Cardiac muscle cell (in vitro differentiated cells and primary cell): ENCODE data around the gene FARS2. TPM values are rescaled to one million over a fixed set of nuclear protein-coding genes. Genes with fewer than 3 reads are reported as not detected.

ENCODE experiments used
- DNase-seq, 2 donors: peaks; one replicate each; pipeline versions ENCODE4 v3.0.0 to v3.0.0-alpha.2; 2010 to 2017; ENCODE audit warnings: low read depth in 1 of 2, low spot score in 1 of 2
- H3K27ac ChIP-seq: fragments of 200-600 bp; sonication (generic); 2 replicates; pipeline ENCODE4 v1.5.1; 2016
- H3K27me3 ChIP-seq: fragments of 200-600 bp; sonication (generic); 2 replicates; pipeline ENCODE4 v1.6.0; 2016; ENCODE audit warnings: control low read depth
- H3K36me3 ChIP-seq: fragments of 200-600 bp; sonication (generic); 2 replicates; pipeline ENCODE4 v1.5.1; 2016; ENCODE audit warnings: control low read depth
- H3K4me1 ChIP-seq: fragments of 200-600 bp; sonication (generic); 2 replicates; pipeline ENCODE4 v1.8.1; 2017; ENCODE audit warnings: low read depth, mild to moderate bottlenecking, mixed run types
- H3K4me3 ChIP-seq: fragments of 200-600 bp; sonication (generic); 2 replicates; pipeline ENCODE4 v1.5.1; 2016; ENCODE audit warnings: mild to moderate bottlenecking
- H3K9me3 ChIP-seq: fragments of 200-600 bp; sonication (generic); 2 replicates; pipeline ENCODE4 v1.5.1; 2017; ENCODE audit warnings: low read depth, mild to moderate bottlenecking, control low read depth
- CTCF ChIP-seq: IDR thresholded peaks from 2 replicates; pipeline ENCODE4 v1.5.1; 2012; ENCODE audit warnings: low read depth, mild to moderate bottlenecking, low read length
- polyA plus RNA-seq: library from polyadenylated mRNA; unstranded; fragments of >200 nt; fragmentation: Nextera tagmentation; extraction: Ambion mirVana; gene quantifications from 2 replicates; pipeline ENCODE4 v1.2.1, GENCODE V29; 2016
- total RNA-seq: library from RNA; depleted of rRNA; stranded (reverse); fragments of >200 nt; gene quantifications from 2 replicates; pipeline ENCODE4 v1.2.3, GENCODE V29; 2016

The FARS2 gene
- total and polyA plus RNA-seq, 2 experiments from 2014 or later = 12.4 to 22.5 TPM

- H3K9me3 ChIP-seq = no peaks in the 10 kb centered on the region
- peak in 1 of 2 donors; percentile 80 for DNase-seq
- H3K27ac ChIP-seq = peak overlapping the region; percentile 44
- H3K36me3 ChIP-seq = no peaks in the 10 kb centered on the region
- H3K4me3 ChIP-seq = no peak overlapping the region
- no peaks in the 10 kb centered on the region for H3K27me3 ChIP-seq
- H3K4me1 ChIP-seq = peaks cover 30% of the 10 kb centered on the region
- no peak for TF ChIP-seq CTCF
These were observed 401.9 kb downstream of the FARS2 start for GRCh38 chr6:5663259-5663658.

GRCh38 chr6:5663739-5664138 lies 402.4 kb downstream of the FARS2 start:
- Histone ChIP-seq H3K4me3 (no peak overlapping the region), H3K27me3 (no peaks in the 10 kb centered on the region), H3K36me3 (no peaks in the 10 kb centered on the region), H3K4me1 (peaks cover 30% of the 10 kb centered on the region), H3K9me3 (no peaks in the 10 kb centered on the region), H3K27ac (peak overlapping the region; percentile 44)
- TF ChIP-seq CTCF = no peak
- peak in 1 of 2 donors; percentile 22 for DNase-seq

DNA sequence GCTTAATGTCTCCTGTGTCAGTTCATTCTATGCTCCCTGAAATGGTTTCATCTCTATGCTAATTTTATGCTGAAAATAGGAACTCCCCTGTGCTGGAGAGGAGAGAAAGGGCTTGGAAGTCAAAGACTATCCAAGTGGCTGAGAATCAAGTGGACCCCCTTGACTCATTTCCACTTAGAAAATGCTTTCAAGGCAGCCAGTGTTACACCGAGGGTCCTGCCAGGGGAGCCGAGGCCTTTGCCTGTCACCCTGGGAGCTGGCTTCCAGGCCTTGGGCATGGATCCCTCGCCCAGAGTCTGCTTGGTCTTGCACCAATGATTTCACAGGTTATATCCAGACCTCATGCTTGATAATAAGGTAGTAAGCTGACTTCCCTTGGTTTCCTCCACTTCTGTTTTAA lies 402.8 kb downstream of the FARS2 start:
- Histone ChIP-seq H3K27ac (no peak overlapping the region), H3K27me3 (no peaks in the 10 kb centered on the region)
- TF ChIP-seq CTCF = no peak

GRCh38 chr6:5665173-5665572 lies 403.9 kb downstream of the FARS2 start:
- H3K36me3 ChIP-seq = no peaks in the 10 kb centered on the region
- H3K9me3 ChIP-seq = no peaks in the 10 kb centered on the region
- H3K4me3 ChIP-seq = no peak overlapping the region
- DNase-seq = no peak
- no peak for TF ChIP-seq CTCF
- H3K27me3 ChIP-seq = no peaks in the 10 kb centered on the region
- H3K27ac ChIP-seq = no peak overlapping the region
- H3K4me1 ChIP-seq = peaks cover 30% of the 10 kb centered on the region

More for the DNA sequence above, 402.8 kb downstream of the FARS2 start:
- peak in 1 of 2 donors; percentile 5 for DNase-seq
- H3K4me1 ChIP-seq = peaks cover 30% of the 10 kb centered on the region
- no peaks in the 10 kb centered on the region for H3K9me3 ChIP-seq
- no peak overlapping the region for H3K4me3 ChIP-seq
- no peaks in the 10 kb centered on the region for H3K36me3 ChIP-seq

DNA sequence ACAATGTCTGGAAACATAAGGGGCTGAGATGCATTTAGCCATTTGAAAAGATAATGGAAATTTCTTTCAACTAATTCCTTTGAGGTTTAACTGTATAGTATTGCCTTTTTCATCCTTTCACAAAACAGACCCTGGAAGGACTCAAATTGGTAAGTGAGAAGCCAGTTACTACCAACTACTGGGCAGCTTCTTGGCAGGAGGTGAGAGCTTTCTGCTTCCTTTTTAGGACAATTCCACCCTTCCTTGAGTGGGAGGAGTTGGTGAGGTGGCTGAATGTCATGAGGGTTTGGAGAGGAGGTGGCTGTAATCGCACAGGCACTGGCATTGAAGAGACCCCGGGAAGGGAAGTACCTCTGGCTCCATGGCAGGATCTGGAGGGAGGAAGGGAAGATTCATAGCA lies 404.4 kb downstream of the FARS2 start:
- no peak for TF ChIP-seq CTCF
- no peak overlapping the region for H3K4me3 ChIP-seq
- H3K27ac ChIP-seq = no peak overlapping the region
- peaks cover 32% of the 10 kb centered on the region for H3K4me1 ChIP-seq
- DNase-seq = no peak
- no peaks in the 10 kb centered on the region for H3K9me3 ChIP-seq
- no peaks in the 10 kb centered on the region for H3K36me3 ChIP-seq
- H3K27me3 ChIP-seq = no peaks in the 10 kb centered on the region

GRCh38 chr6:5666695-5667094 lies 405.4 kb downstream of the FARS2 start:
- DNase-seq = no peak
- Histone ChIP-seq H3K27me3 (no peaks in the 10 kb centered on the region), H3K4me1 (peaks cover 42% of the 10 kb centered on the region), H3K4me3 (no peak overlapping the region), H3K9me3 (no peaks in the 10 kb centered on the region), H3K36me3 (no peaks in the 10 kb centered on the region), H3K27ac (no peak overlapping the region)
- no peak for TF ChIP-seq CTCF
